ENCODE measurements around the gene EMC9. TPM values are rescaled to one million over a fixed set of nuclear protein-coding genes. Genes with fewer than 3 reads are reported as not detected.

Gene EMC9
- total and polyA plus RNA-seq, 2 of the 8 experiments (the other 6 are each of a cell fraction or from before 2014, with no cell fraction given) = 38.4 to 47.2 TPM

DNA sequence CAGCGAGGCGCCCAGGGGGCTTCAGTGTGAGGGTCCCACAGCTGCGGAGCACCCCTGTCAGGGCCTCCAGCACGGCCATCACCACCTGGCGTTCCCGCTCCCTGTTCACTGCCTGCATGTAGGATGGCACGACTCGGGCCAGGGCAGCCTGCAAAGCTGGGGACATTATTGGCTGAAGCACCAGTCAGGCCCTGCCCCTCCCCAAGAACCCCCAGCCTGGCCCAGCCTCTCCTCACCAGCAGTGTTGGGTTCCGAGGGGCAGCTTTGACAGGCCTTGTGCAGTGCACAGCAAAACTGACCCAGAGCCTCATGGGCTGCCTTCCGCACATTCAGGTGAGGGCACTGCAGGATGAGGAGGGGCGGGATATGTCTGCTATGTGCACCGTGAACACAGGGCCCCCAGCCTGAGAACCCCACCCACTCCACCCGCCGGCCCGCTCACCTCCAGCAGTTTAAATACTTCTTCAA lies 41.7 kb upstream of the EMC9 start:
- no peak overlapping the region for H3K14ac ChIP-seq (ENCODE audit: insufficient read length)
- H4K20me1 ChIP-seq (replicated peaks in 1 of 2; ENCODE audit: control insufficient read depth in 1 of 2, insufficient read depth in 2 of 2, low read length in 2 of 2) = peaks cover 2 to 28% of the 10 kb centered on the region in 2 experiments
- CTCF ChIA-PET (ENCODE audit: partially characterized antibody) = interaction anchor here (1.0 to 1.3 kb wide), 2 partner anchors 11 to 22 kb away, joined by 4 to 5 read pairs; partner anchors contain the start of genes IRF9 and REC8
- no peak overlapping the region for H3K4ac ChIP-seq (replicated peaks; ENCODE audit: insufficient read length, low read depth, low read length)
- no peak overlapping the region; the same call in 1 of the 2 replicates for H4K8ac ChIP-seq (ENCODE audit: extremely low read depth, insufficient read depth, low read length)
- FAIRE-seq (no peak), DNase-seq (ENCODE audit: low read depth in 1 of 2, low spot score in 2 of 2) (no peak)
- no peak overlapping the region for H2BK15ac ChIP-seq (ENCODE audit: low read length)
- H2AK5ac ChIP-seq (ENCODE audit: low read depth, low read length) = no peak overlapping the region
- no peak overlapping the region for H2BK12ac ChIP-seq (ENCODE audit: low read depth, low read length)
- peaks cover 14% of the 10 kb centered on the region for H3K79me1 ChIP-seq (ENCODE audit: low read depth, low read length)
- no peak overlapping the region for H2AFZ ChIP-seq (ENCODE audit: low read length)
- H3K36me3 ChIP-seq (ENCODE audit: control insufficient read depth in 2 of 4, insufficient read depth in 4 of 4, low read length in 3 of 4) = peaks cover 26 to 83% (median 69%) of the 10 kb centered on the region in 4 experiments
- no peak overlapping the region for H3K4me3 ChIP-seq (ENCODE audit: extremely low read depth in 1 of 4, insufficient read depth in 2 of 4, low read depth in 3 of 4, low read length in 4 of 4)
- H3K79me2 ChIP-seq (ENCODE audit: control insufficient read depth in 1 of 2, insufficient read depth in 2 of 2, low read length in 2 of 2) = peaks cover 0 to 13% of the 10 kb centered on the region in 2 experiments; a peak in 2 of 4 replicates
- no peak overlapping the region for H2BK20ac ChIP-seq (ENCODE audit: low read length)
- no peaks in the 10 kb centered on the region for H3K27me3 ChIP-seq (replicated peaks in 1 of 4; ENCODE audit: control insufficient read depth in 3 of 4, extremely low read depth in 1 of 4, insufficient read depth in 3 of 4, low read length in 3 of 4)
- no peak overlapping the region for H2BK120ac ChIP-seq (replicated peaks; ENCODE audit: low read depth, low read length)
- no peak overlapping the region for H3K56ac ChIP-seq (replicated peaks; ENCODE audit: insufficient read length, low read depth, low read length)
- no peak overlapping the region for H4K5ac ChIP-seq (ENCODE audit: insufficient read length, low read depth, low read length)
- H3K23me2 ChIP-seq (ENCODE audit: low read depth, low read length) = peaks cover 3% of the 10 kb centered on the region; the same call in 1 of the 2 replicates
- no peaks in the 10 kb centered on the region for H3K9me3 ChIP-seq (ENCODE audit: insufficient read depth in 2 of 2, low read depth in 1 of 2, low read length in 1 of 2)
- POLR2A ChIA-PET (ENCODE audit: partially characterized antibody) = interaction anchor here (0.8 to 9.3 kb wide), 8 partner anchors 8 to 58 kb away, joined by 3 to 158 read pairs (median 6); partner anchors contain the start of genes EMC9, IRF9, REC8 and RNF31
- H3K4me1 ChIP-seq (replicated peaks in 1 of 4; ENCODE audit: control insufficient read depth in 3 of 4, insufficient read depth in 4 of 4, low read length in 3 of 4) = peaks cover 0 to 6% (median 4%) of the 10 kb centered on the region in 4 experiments; a peak in 6 of 7 replicates
- H2BK5ac ChIP-seq (ENCODE audit: low read depth, low read length) = no peak overlapping the region
- H3K27ac ChIP-seq (ENCODE audit: low read depth, low read length) = no peak overlapping the region
- H3K18ac ChIP-seq (ENCODE audit: extremely low read depth, low read length) = no peak overlapping the region
- no peak overlapping the region for H3K9ac ChIP-seq (replicated peaks in 1 of 4; ENCODE audit: extremely low read depth in 1 of 4, low read depth in 3 of 4, low read length in 3 of 4)
- H3K4me2 ChIP-seq (ENCODE audit: insufficient read depth in 1 of 2, low read depth in 2 of 2, low read length in 2 of 2) = no peak overlapping the region
- 94% methylated on average over 13 of the region's 15 CpGs; no CpG with 5 or more reads in 1 of the 2 experiments for WGBS, 2 experiments (ENCODE audit: extremely low coverage in 1 of 2, insufficient coverage in 1 of 2, insufficient read length in 1 of 2, insufficient replicate concordance in 2 of 2, low coverage in 1 of 2, low lambda C conversion rate in 2 of 2, missing lambda C conversion rate in 1 of 2)
- no peak overlapping the region for H3K23ac ChIP-seq (ENCODE audit: insufficient read length)
- no peak overlapping the region for H4K91ac ChIP-seq (replicated peaks; ENCODE audit: insufficient read length, low read length)
- no peak for TF ChIP-seq POLR2A (IDR thresholded peaks at IDR 0.05; ENCODE audit: control extremely low read depth in 1 of 2, low read depth in 2 of 2, low read length in 2 of 2)
- no peak for TF ChIP-seq TBP (IDR thresholded peaks at IDR 0.05; ENCODE audit: low read depth, low read length)
- no peak for TF ChIP-seq KDM1A (IDR thresholded peaks at IDR 0.05; ENCODE audit: borderline replicate concordance, low read length)
- no peak for TF ChIP-seq EZH2 (IDR thresholded peaks at IDR 0.05; ENCODE audit: low read depth, low read length, severe bottlenecking)
- no peak for TF ChIP-seq GABPA (IDR thresholded peaks at IDR 0.05; ENCODE audit: borderline replicate concordance, insufficient read depth, low read length)
- TF ChIP-seq, protein P1, sequence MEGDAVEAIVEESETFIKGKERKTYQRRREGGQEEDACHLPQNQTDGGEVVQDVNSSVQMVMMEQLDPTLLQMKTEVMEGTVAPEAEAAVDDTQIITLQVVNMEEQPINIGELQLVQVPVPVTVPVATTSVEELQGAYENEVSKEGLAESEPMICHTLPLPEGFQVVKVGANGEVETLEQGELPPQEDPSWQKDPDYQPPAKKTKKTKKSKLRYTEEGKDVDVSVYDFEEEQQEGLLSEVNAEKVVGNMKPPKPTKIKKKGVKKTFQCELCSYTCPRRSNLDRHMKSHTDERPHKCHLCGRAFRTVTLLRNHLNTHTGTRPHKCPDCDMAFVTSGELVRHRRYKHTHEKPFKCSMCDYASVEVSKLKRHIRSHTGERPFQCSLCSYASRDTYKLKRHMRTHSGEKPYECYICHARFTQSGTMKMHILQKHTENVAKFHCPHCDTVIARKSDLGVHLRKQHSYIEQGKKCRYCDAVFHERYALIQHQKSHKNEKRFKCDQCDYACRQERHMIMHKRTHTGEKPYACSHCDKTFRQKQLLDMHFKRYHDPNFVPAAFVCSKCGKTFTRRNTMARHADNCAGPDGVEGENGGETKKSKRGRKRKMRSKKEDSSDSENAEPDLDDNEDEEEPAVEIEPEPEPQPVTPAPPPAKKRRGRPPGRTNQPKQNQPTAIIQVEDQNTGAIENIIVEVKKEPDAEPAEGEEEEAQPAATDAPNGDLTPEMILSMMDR (IDR thresholded peaks at IDR 0.05; ENCODE audit: control extremely low read depth in 1 of 3, insufficient read depth in 1 of 3, low read depth in 1 of 3, low read length in 3 of 3) = no peak
- TF ChIP-seq HDAC2 (IDR thresholded peaks at IDR 0.05; ENCODE audit: borderline replicate concordance in 1 of 2, low read depth in 2 of 2, low read length in 2 of 2) = no peak
- TF ChIP-seq TAF7 (optimal IDR thresholded peaks at IDR 0.05; ENCODE audit: borderline replicate concordance, low read depth, low read length) = no peak
- TF ChIP-seq, protein P2, sequence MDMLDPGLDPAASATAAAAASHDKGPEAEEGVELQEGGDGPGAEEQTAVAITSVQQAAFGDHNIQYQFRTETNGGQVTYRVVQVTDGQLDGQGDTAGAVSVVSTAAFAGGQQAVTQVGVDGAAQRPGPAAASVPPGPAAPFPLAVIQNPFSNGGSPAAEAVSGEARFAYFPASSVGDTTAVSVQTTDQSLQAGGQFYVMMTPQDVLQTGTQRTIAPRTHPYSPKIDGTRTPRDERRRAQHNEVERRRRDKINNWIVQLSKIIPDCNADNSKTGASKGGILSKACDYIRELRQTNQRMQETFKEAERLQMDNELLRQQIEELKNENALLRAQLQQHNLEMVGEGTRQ (IDR thresholded peaks at IDR 0.05; ENCODE audit: low read length) = no peak

Data from H1 (cell line).